ENCODE data around the gene DOK7. TPM values are rescaled to one million over a fixed set of nuclear protein-coding genes. Genes with fewer than 3 reads are reported as not detected.
"Not testable (repeated sequence)": the region's sequence is repeated elsewhere in the genome, so short reads cannot be mapped to it uniquely, and the experiment has no call there.

Gene DOK7
- total RNA-seq, 4 donors from 2014 or later, result 8.1 to 42.0 (median 13.2) TPM

GRCh38 chr4:3531318-3531878 lies 68.3 kb downstream of the DOK7 start:
- TF ChIP-seq POLR2A (IDR thresholded peaks at IDR 0.05) (no peak), CTCF (IDR thresholded peaks at IDR 0.05 in 4 of 5, conservative IDR thresholded peaks at IDR 0.05 in 1 of 5) (no peak)
- in situ Hi-C loops (cut with MboI; ENCODE audit: low sequenced_read_pairs in 4 of 4), result no loop called here
- DNase-seq, result no peak
- peak overlapping the region; percentile 91 to 99 (median 94) for H3K4me3 ChIP-seq
- peak; percentile 5 to 15 for ATAC-seq
- H3K4me1 ChIP-seq, result peaks cover 20 to 23% of the 10 kb centered on the region in 2 donors
- no peaks in the 10 kb centered on the region for H3K9me3 ChIP-seq
- no peaks in the 10 kb centered on the region for H3K36me3 ChIP-seq
- peak overlapping the region; percentile 87 to 94 (median 88) for H3K27ac ChIP-seq
- no peaks in the 10 kb centered on the region for H3K27me3 ChIP-seq
- intact Hi-C loops (cut with DNase I; ENCODE audit: low total_unique reads), result no loop called here

GRCh38 chr4:3531879-3532750 lies 69.0 kb downstream of the DOK7 start, which contains the start of gene LRPAP1:
Gene LRPAP1, minus strand, starts transcription at chr4:3532422. Its CDS starts 10 bp downstream, at chr4:3532412.
- peak within 1 kb of the TSS; percentile 91 to 99 (median 94) for H3K4me3 ChIP-seq
- no peak for TF ChIP-seq CTCF (IDR thresholded peaks at IDR 0.05 in 4 of 5, conservative IDR thresholded peaks at IDR 0.05 in 1 of 5)
- TF ChIP-seq POLR2A (IDR thresholded peaks at IDR 0.05), result peak; percentile 90 to 96
- intact Hi-C loops (cut with DNase I; ENCODE audit: low total_unique reads), result no loop called here
- DNase-seq (peak; percentile 82 to 85), ATAC-seq (peak; percentile 94)
- peak within 1 kb of the TSS; percentile 87 to 94 (median 88) for H3K27ac ChIP-seq
- in situ Hi-C loops (cut with MboI; ENCODE audit: low sequenced_read_pairs in 4 of 4), result no loop called here
- H3K4me1 ChIP-seq, result peaks cover 20 to 23% of the 10 kb centered on the region in 2 donors
- H3K9me3 ChIP-seq, result no peaks in the 10 kb centered on the region
- no peaks in the 10 kb centered on the region for H3K27me3 ChIP-seq
- H3K36me3 ChIP-seq, result no peaks in the 10 kb centered on the region

- H3K27ac ChIP-seq, result peak overlapping the region in 2 of 4 donors; percentile 87 to 94
- intact Hi-C loops (cut with DNase I; ENCODE audit: low total_unique reads) (no loop called here), in situ Hi-C loops (cut with MboI; ENCODE audit: low sequenced_read_pairs in 4 of 4) (no loop called here)
- no peaks in the 10 kb centered on the region for H3K36me3 ChIP-seq
- ATAC-seq, result peak; percentile 51 to 63
- DNase-seq, result no peak
- H3K9me3 ChIP-seq, result no peaks in the 10 kb centered on the region
- H3K4me1 ChIP-seq, result peaks cover 20 to 23% of the 10 kb centered on the region in 2 donors
- peak overlapping the region; percentile 83 to 99 (median 94) for H3K4me3 ChIP-seq
- H3K27me3 ChIP-seq, result no peaks in the 10 kb centered on the region
- TF ChIP-seq CTCF (IDR thresholded peaks at IDR 0.05 in 4 of 5, conservative IDR thresholded peaks at IDR 0.05 in 1 of 5) (no peak), POLR2A (IDR thresholded peaks at IDR 0.05) (no peak)
Observed at GRCh38 chr4:3532751-3533422, 69.8 kb downstream of the DOK7 start.

GRCh38 chr4:3533423-3533820 lies 70.3 kb downstream of the DOK7 start:
- in situ Hi-C loops (cut with MboI; ENCODE audit: low sequenced_read_pairs in 4 of 4), result no loop called here
- no peak for ATAC-seq

GRCh38 chr4:3535812-3536211 lies 72.7 kb downstream of the DOK7 start:
- H3K9me3 ChIP-seq; H3K27ac ChIP-seq; H3K36me3 ChIP-seq; intact Hi-C loops (cut with DNase I; ENCODE audit: low total_unique reads); ATAC-seq; H3K27me3 ChIP-seq; H3K4me3 ChIP-seq; in situ Hi-C loops (cut with MboI; ENCODE audit: low sequenced_read_pairs in 4 of 4); DNase-seq: not testable (repeated sequence)
- peaks cover 12 to 17% of the 10 kb centered on the region in 2 donors for H3K4me1 ChIP-seq

More at GRCh38 chr4:3533423-3533820, 70.3 kb downstream of the DOK7 start:
- peaks cover 20 to 23% of the 10 kb centered on the region in 2 donors for H3K4me1 ChIP-seq
- no peak for DNase-seq
- H3K27me3 ChIP-seq, result no peaks in the 10 kb centered on the region
- TF ChIP-seq POLR2A (IDR thresholded peaks at IDR 0.05), result no peak
- no peak for TF ChIP-seq CTCF (IDR thresholded peaks at IDR 0.05 in 4 of 5, conservative IDR thresholded peaks at IDR 0.05 in 1 of 5)
- H3K9me3 ChIP-seq, result no peaks in the 10 kb centered on the region
- H3K4me3 ChIP-seq, result peak overlapping the region in 1 of 4 donors; percentile 93
- intact Hi-C loops (cut with DNase I; ENCODE audit: low total_unique reads), result no loop called here
- H3K27ac ChIP-seq, result no peak overlapping the region
- no peaks in the 10 kb centered on the region for H3K36me3 ChIP-seq

GRCh38 chr4:3538906-3539305 lies 75.8 kb downstream of the DOK7 start:
- intact Hi-C loops (cut with DNase I; ENCODE audit: low total_unique reads); H3K9me3 ChIP-seq; DNase-seq; H3K27ac ChIP-seq; H3K36me3 ChIP-seq; H3K4me1 ChIP-seq; H3K27me3 ChIP-seq; ATAC-seq; in situ Hi-C loops (cut with MboI; ENCODE audit: low sequenced_read_pairs in 4 of 4); H3K4me3 ChIP-seq: not testable (repeated sequence)

GRCh38 chr4:3543415-3543814 lies 80.3 kb downstream of the DOK7 start:
- DNase-seq; intact Hi-C loops (cut with DNase I; ENCODE audit: low total_unique reads); ATAC-seq; H3K4me3 ChIP-seq; H3K27ac ChIP-seq; H3K36me3 ChIP-seq; H3K27me3 ChIP-seq; in situ Hi-C loops (cut with MboI; ENCODE audit: low sequenced_read_pairs in 4 of 4); H3K4me1 ChIP-seq; H3K9me3 ChIP-seq: not testable (repeated sequence)
